Measurements from ENCODE around the gene LRP1-AS.
A peak's percentile ranks its signal among the peaks of the same experiment; 100 is the strongest.

The LRP1-AS gene

GRCh38 chr12:57128519-57129247, 18.7 kb downstream of the LRP1-AS start:
- Histone ChIP-seq H3K4me3 (ENCODE audit: low read depth, low read length) (peak overlapping the region; percentile 78), H3K27ac (no peak overlapping the region), H3K36me3 (replicated peaks) (peaks cover 6% of the 10 kb centered on the region), H3K27me3 (replicated peaks) (no peaks in the 10 kb centered on the region)
- in situ Hi-C loops (cut with HindIII; ENCODE audit: low pct_ligation_motif_present, low sequenced_read_pairs): no loop called here
- no peak for DNase-seq
- no peak for TF ChIP-seq CTCF (IDR thresholded peaks at IDR 0.05; ENCODE audit: low read depth, low read length, missing control alignments)

- Histone ChIP-seq H3K27ac (peak within 1 kb of the TSS; percentile 29), H3K36me3 (replicated peaks) (peaks cover 6% of the 10 kb centered on the region), H3K4me3 (ENCODE audit: low read depth, low read length) (peak within 1 kb of the TSS; percentile 78), H3K27me3 (replicated peaks) (no peaks in the 10 kb centered on the region)
- no peak for TF ChIP-seq CTCF (IDR thresholded peaks at IDR 0.05; ENCODE audit: low read depth, low read length, missing control alignments)
- peak; percentile 59 for DNase-seq
- in situ Hi-C loops (cut with HindIII; ENCODE audit: low pct_ligation_motif_present, low sequenced_read_pairs): no loop called here
Measured at GRCh38 chr12:57127726-57128518, 19.5 kb downstream of the LRP1-AS start, which contains the start of gene LRP1. Gene LRP1, plus strand, starts transcription at chr12:57128483. Its CDS starts 482 bp downstream, at chr12:57128965.

GRCh38 chr12:57127101-57127725, 20.2 kb downstream of the LRP1-AS start:
- H3K4me3 ChIP-seq (ENCODE audit: low read depth, low read length): peak overlapping the region; percentile 78
- in situ Hi-C loops (cut with HindIII; ENCODE audit: low pct_ligation_motif_present, low sequenced_read_pairs): no loop called here
- DNase-seq: no peak
- H3K27ac ChIP-seq: no peak overlapping the region
- peaks cover 3% of the 10 kb centered on the region for H3K36me3 ChIP-seq (replicated peaks)
- no peaks in the 10 kb centered on the region for H3K27me3 ChIP-seq (replicated peaks)
- TF ChIP-seq CTCF (IDR thresholded peaks at IDR 0.05; ENCODE audit: low read depth, low read length, missing control alignments): peak; percentile 48

- Histone ChIP-seq H3K27ac (no peak overlapping the region), H3K4me3 (ENCODE audit: low read depth, low read length) (no peak overlapping the region), H3K27me3 (replicated peaks) (no peaks in the 10 kb centered on the region), H3K36me3 (replicated peaks) (no peaks in the 10 kb centered on the region)
- DNase-seq: no peak
- in situ Hi-C loops (cut with HindIII; ENCODE audit: low pct_ligation_motif_present, low sequenced_read_pairs): no loop called here
- TF ChIP-seq CTCF (IDR thresholded peaks at IDR 0.05; ENCODE audit: low read depth, low read length, missing control alignments): no peak
Measured at GRCh38 chr12:57126561-57126960, 20.9 kb downstream of the LRP1-AS start.

- Histone ChIP-seq H3K27me3 (replicated peaks) (no peaks in the 10 kb centered on the region), H3K4me3 (ENCODE audit: low read depth, low read length) (no peak overlapping the region), H3K27ac (no peak overlapping the region), H3K36me3 (replicated peaks) (no peaks in the 10 kb centered on the region)
- DNase-seq: no peak
- in situ Hi-C loops (cut with HindIII; ENCODE audit: low pct_ligation_motif_present, low sequenced_read_pairs): no loop called here
- TF ChIP-seq CTCF (IDR thresholded peaks at IDR 0.05; ENCODE audit: low read depth, low read length, missing control alignments): no peak
Measured at GRCh38 chr12:57126061-57126460, 21.4 kb downstream of the LRP1-AS start.
